GM12878 (cell line): Measurements from ENCODE around the gene GPR68.
"Not testable (repeated sequence)": the region's sequence is repeated elsewhere in the genome, so short reads cannot be mapped to it uniquely, and the experiment has no call there.

Experiments used
- BRCA1 ChIP-seq: IDR thresholded peaks from 2 replicates; pipeline ENCODE4 v1.6.1; 2011; ENCODE audit warnings: low read depth, low read length, improper control_type of control experiment
- CHD2 ChIP-seq: IDR thresholded peaks from 2 replicates; pipeline ENCODE4 v1.6.1; 2011; ENCODE audit warnings: low read depth, low read length, improper control_type of control experiment, borderline replicate concordance
- CTCF ChIP-seq, 3 experiments: IDR thresholded peaks in 2 of 3; conservative IDR thresholded peaks in 1 of 3; 2 replicates each; pipeline ENCODE4 v1.5.1; 2011; ENCODE audit warnings: low read depth in 3 of 3, low read length in 3 of 3, mild to moderate bottlenecking in 3 of 3, control low read depth in 2 of 3, moderate library complexity in 2 of 3, inconsistent platforms in 1 of 3, mixed read lengths in 1 of 3; ENCODE audit not compliant: control insufficient read depth in 2 of 3, insufficient read depth in 1 of 3; ENCODE audit errors: extremely low read depth in 1 of 3
- HCFC1 ChIP-seq: fragments of 150-350 bp; IDR thresholded peaks from 2 replicates; pipeline ENCODE4 v1.6.1; 2014; ENCODE audit warnings: low read length
- NR2C2 ChIP-seq: IDR thresholded peaks from 2 replicates; pipeline ENCODE4 v1.6.1; 2011; ENCODE audit warnings: borderline replicate concordance, low read depth; ENCODE audit not compliant: control insufficient read depth, insufficient read length
- PKNOX1 ChIP-seq: fragments of 450-650 bp; IDR thresholded peaks from 2 replicates; pipeline ENCODE4 v1.6.1; 2016; ENCODE audit warnings: mild to moderate bottlenecking
- POLR2AphosphoS5 ChIP-seq: IDR thresholded peaks from 2 replicates; pipeline ENCODE4 v1.6.1; 2011; ENCODE audit warnings: mild to moderate bottlenecking, low read length, inconsistent platforms
- RAD21 ChIP-seq: IDR thresholded peaks from 2 replicates; pipeline ENCODE4 v1.6.1; 2011; ENCODE audit warnings: mild to moderate bottlenecking, low read depth, low read length, moderate library complexity; ENCODE audit not compliant: insufficient read depth
- STAT3 ChIP-seq: IDR thresholded peaks from 2 replicates; pipeline ENCODE4 v1.6.1; 2011; ENCODE audit warnings: low read depth, low read length, improper control_type of control experiment
- TAF1 ChIP-seq: IDR thresholded peaks from 2 replicates; pipeline ENCODE4 v1.6.1; 2011; ENCODE audit warnings: mild to moderate bottlenecking, low read depth, low read length, borderline replicate concordance
- ZBTB11 ChIP-seq: fragments of 450-650 bp; formaldehyde crosslinking; IDR thresholded peaks from 2 replicates; pipeline ENCODE4 v1.5.0; 2022; ENCODE audit warnings: mild to moderate bottlenecking, missing genetic modification characterization
- ZNF592 ChIP-seq: fragments of 450-650 bp; IDR thresholded peaks from 2 replicates; pipeline ENCODE4 v1.6.1; 2017; ENCODE audit warnings: mild to moderate bottlenecking, moderate library complexity

GRCh38 chr14:91245616-91246015, 1.1 kb upstream of the GPR68 start:
- not testable (repeated sequence) for TF ChIP-seq CHD2; HCFC1; CTCF (IDR thresholded peaks at IDR 0.05 in 2 of 3, conservative IDR thresholded peaks at IDR 0.05 in 1 of 3; ENCODE audit: control insufficient read depth in 2 of 3, extremely low read depth in 1 of 3, insufficient read depth in 1 of 3, low read depth in 3 of 3, low read length in 3 of 3); STAT3; POLR2AphosphoS5; TAF1; RAD21; PKNOX1; ZNF592; BRCA1; ZBTB11 (CRISPR knock-in tag); NR2C2
